Omental fat pad (tissue), 4 donors: ENCODE data around the gene NEK3. TPM values are rescaled to one million over a fixed set of nuclear protein-coding genes. Genes with fewer than 3 reads are reported as not detected.
A peak's percentile ranks its signal among the peaks of the same experiment; 100 is the strongest.
"Not testable (repeated sequence)": the region's sequence is repeated elsewhere in the genome, so short reads cannot be mapped to it uniquely, and the experiment has no call there.

Source experiments
- ATAC-seq: fragments of 150-250 bp; one replicate; pipeline ENCODE4 v1.9.1; 2016; ENCODE audit warnings: mild to moderate bottlenecking, moderate library complexity; ENCODE audit not compliant: low FRiP score
- DNase-seq: peaks from one replicate; pipeline ENCODE4 v3.0.0-alpha.2; 2019; ENCODE audit warnings: low spot score
- CTCF ChIP-seq, 3 donors: fragments of 450-650 bp; IDR thresholded peaks; one replicate each; pipeline ENCODE4 v1.5.1; 2016 to 2017; ENCODE audit warnings: antibody characterized with exemption in 3 of 3, mild to moderate bottlenecking in 3 of 3, moderate library complexity in 2 of 3
- total RNA-seq, 4 donors: library from RNA; depleted of rRNA; stranded (reverse); fragments of >200 nt; gene quantifications; one replicate each; pipeline ENCODE4 v1.1.0, GENCODE V29; 2016

Gene NEK3, protein sequence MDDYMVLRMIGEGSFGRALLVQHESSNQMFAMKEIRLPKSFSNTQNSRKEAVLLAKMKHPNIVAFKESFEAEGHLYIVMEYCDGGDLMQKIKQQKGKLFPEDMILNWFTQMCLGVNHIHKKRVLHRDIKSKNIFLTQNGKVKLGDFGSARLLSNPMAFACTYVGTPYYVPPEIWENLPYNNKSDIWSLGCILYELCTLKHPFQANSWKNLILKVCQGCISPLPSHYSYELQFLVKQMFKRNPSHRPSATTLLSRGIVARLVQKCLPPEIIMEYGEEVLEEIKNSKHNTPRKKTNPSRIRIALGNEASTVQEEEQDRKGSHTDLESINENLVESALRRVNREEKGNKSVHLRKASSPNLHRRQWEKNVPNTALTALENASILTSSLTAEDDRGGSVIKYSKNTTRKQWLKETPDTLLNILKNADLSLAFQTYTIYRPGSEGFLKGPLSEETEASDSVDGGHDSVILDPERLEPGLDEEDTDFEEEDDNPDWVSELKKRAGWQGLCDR
- 10 to 100 TPM in 2 of 4 donors, 1 to 10 TPM in 2; 7.5 to 25.1 (median 10.8) TPM for total RNA-seq

DNA sequence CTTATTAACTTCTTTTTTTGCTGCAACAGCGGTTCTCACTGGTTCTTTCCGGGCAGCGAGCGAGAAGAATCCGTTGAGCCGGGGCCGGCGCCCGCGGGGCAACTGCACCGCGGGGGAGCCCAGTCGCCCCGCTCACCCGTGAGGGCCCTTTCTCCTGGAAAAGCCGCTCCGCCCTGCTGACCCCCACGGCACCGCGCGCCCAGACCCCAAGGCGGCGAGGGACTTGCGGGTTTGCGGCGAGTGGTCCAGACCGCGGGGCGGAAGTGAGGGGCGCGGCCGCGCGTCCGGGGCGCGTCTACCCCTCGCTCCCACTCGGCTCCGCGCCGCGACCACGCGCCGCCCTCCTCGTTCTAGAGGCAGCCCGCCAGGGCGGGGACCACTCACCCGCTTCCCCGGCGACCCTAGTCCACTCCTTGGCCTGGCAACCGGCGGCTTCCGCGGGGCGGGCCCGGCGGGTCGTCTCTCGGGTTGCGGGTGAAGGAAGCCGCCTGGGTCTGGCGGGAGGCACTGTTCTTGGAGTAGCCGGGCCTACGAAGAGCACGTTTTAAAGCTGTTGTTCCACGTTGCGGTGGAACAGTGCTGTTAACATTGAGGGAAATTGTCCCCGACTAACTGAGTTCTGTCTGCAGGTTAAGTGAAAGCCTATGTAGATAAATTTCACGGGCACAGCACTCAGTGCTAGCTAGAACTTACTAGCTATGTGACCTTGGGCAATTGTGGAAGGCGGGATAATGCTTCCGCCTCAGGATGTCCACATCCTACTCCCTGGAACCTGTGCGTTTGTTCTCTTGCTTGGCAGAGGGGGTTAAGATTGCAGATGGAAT is at the start of gene NEK3:
Gene NEK3 (minus strand): TSS at position 439 of the 824 bp plus-strand sequence. CDS start 3,406 bp downstream, outside the sequence.
- no peak for TF ChIP-seq CTCF (IDR thresholded peaks at IDR 0.05)
- DNase-seq (no peak), ATAC-seq (peak; percentile 91)

DNA sequence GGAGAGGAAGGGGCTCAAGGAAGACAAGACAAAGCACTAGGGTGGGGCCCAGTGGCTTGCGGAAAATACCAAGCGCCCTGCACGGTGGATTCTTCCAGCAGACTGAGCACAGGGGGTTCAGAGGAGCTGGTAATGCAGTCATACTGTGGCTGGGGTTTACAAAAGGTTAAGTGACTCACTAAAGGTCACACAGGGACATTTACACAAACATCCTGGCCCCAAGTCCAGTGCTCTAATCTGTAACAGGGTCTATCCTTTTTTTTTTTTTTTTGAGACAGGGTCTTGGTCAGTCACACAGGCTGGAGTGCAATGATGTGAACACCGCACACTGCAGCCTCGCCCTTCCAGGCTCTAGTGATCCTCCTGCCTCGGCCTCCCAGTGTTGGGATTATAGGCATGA is 49.0 kb upstream of the NEK3 start:
- not testable (repeated sequence) for DNase-seq, ATAC-seq

DNA sequence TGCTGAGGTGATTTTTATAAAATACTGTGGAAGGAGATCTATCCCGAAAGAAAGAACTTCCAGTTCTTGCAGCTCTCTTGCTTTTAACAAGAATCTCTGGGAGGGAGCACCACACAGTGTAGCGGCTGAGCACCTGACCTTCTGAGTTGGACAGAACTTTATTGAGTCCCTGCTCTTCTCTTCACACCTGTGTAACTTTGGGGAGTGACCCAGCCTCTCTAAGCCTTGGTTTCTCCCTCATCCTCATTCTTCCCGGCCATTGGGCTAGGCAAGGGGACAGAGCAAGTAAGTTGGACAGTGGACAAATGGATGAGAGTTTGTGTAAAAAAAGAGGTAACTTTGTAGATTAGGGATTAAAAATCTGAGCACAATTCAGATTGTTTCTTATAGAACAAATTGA is 48.5 kb upstream of the NEK3 start:
- not testable (repeated sequence) for ATAC-seq, DNase-seq

- ATAC-seq, DNase-seq: not testable (repeated sequence)
These were observed 47.9 kb upstream of the NEK3 start for GRCh38 chr13:52207337-52207736.

- not testable (repeated sequence) for DNase-seq, ATAC-seq
These were observed 45.1 kb upstream of the NEK3 start for GRCh38 chr13:52204546-52204945.

DNA sequence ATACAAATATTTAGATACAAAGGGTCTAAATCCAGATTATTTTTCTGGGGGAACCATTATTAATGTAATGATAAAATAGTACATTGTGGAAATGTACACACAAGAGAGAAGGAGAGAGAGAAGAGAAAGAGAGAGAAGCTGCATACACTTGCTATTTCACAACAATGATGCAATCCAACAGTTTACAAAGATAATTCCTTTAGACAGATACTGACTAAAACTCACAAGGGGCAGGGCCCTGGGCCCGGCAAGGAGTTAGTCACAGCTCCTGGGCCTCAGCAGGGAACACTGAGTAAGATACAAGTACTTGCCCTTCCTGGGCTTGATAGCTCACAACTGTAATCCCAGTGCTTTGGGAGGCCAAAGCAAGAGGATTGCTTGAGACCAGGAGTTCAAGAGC is 44.5 kb upstream of the NEK3 start:
- ATAC-seq (peak; percentile 95), DNase-seq (peak; percentile 30)

- not testable (repeated sequence) for ATAC-seq, DNase-seq
These were observed 43.1 kb upstream of the NEK3 start for GRCh38 chr13:52202506-52202905.

GRCh38 chr13:52201439-52202193 is 42.2 kb upstream of the NEK3 start:
- DNase-seq, ATAC-seq: not testable (repeated sequence)

DNA sequence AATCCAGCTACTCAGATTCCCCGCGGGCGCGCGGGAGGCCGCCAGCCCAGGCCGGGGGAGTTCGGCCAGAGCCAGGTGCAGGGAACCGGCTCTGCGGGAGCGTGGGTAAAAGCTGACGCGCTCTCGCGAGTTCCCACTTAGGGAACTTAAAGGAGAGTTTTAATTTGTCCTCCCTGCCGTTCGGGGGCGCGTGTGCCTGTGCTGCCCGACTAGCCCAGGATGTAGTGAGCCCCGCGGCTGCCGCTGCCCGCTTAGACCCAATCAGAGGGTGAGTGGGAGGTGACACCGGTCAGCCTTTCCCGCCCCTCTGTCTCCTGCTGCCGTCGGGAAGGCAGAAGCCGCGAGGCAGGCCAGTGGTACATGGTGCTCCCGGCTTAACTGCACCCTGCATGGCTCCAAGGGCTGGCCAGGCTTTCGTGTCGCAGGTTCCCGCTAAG is 36.0 kb upstream of the NEK3 start:
- peak; percentile 25 for DNase-seq
- TF ChIP-seq CTCF (IDR thresholded peaks at IDR 0.05), result no peak
- ATAC-seq, result peak; percentile 65

DNA sequence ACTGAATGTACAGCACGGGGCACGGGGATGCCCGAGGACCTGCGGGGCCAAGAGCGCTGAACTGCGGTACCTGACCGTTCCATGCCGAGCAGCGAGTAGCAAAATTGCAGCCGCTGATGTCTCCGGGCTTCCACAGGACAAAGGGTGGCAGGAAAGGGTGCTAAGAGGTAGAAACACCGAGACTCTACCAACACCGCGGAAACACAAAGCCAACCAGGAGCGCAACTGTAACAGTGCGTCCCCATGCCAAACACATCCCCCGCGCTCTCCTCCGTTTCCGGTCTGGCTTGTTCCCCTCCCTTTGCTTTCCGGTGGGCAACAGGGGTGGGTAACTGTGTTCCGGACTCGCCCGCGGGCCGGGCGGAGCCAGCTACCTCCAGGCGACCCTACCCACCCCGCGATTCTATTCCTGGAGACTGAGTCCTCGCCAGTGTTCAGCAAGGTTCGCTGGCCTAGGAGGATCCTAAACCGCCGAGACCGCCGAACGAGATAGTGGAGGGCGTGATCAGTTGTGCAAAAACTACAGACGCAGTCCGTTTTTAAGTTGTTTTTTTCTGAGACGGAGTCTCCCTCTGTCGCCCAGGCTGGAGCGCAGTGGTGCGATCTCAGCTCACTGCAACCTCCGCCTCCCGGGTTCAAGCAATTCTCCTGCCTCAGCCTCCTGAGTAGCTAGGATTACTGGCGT is 34.9 kb upstream of the NEK3 start:
- TF ChIP-seq CTCF (IDR thresholded peaks at IDR 0.05), result no peak
- DNase-seq, result peak; percentile 60
- peak; percentile 95 for ATAC-seq

DNA sequence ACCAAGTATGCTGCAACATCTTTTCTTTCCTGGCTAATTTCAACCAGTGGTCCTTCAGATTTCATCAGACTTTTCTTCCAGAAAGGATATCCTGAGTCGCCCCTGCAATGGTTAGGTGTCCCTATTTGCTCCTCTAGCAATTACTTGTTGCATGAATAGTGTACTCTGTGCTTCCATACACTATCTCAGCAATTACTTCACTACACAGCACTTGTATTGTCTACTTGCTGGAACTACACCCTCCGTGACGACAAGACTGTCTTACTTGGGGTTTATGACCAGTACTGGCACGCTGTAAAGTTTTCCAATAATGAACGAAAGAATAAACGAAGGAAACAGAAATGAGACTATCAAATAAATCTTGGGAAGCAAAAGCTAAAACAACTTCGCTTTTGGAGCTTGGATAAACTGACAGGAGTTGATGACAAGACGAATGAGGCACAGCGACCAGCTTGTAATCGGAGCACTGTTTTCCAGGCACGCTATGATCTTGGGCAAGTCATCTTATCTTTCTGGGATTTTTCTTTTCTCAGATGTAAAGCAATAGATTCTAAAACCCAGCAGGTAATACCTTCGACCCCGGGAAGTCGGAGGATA is 34.3 kb upstream of the NEK3 start:
- not testable (repeated sequence) for DNase-seq, ATAC-seq

DNA sequence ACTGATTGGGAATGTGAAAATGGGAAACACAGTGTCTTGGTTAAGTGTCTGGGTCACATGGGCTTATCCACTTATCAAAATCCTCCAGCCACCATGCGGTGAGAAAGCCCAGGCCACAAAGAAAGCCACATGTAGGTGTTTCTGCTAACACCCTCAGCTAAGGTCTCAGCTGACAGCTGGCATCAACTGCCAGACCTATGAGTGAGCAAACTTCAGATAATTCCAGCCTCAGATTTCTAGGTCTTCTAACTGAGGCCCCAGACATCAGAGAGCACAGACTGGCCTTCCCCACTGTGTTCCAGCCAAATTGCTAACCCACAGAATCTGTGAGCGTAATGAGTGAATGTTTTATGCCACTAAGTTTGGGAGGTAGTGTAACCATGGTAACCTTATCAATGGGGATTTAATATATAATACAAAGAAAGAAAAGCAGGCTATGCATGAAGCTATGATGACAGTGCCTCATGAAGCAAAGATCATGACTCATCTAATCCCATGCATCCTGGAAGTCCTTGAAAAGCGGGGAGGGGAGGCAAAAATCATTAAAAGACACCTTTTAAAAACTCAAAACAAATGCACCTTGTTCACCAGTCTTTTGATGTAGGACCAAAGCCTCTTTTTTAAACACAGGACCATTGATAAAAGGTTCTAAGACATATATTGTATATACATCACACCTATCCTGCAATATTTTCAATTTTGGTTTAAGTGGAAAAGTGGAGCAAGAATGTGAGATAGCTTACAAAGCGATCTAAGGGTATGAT is 28.2 kb upstream of the NEK3 start:
- not testable (repeated sequence) for DNase-seq, ATAC-seq
